SK-N-MC (cell line): Measurements from ENCODE around the gene ZNF823.
A peak's percentile ranks its signal among the peaks of the same experiment; 100 is the strongest.
"Not testable (repeated sequence)": the region's sequence is repeated elsewhere in the genome, so short reads cannot be mapped to it uniquely, and the experiment has no call there.

Experiments
- DNase-seq: peaks from one replicate; pipeline ENCODE4 v3.0.0-alpha.2; 2011; ENCODE audit warnings: low read depth, low spot score
- H3K27ac ChIP-seq: fragments of 200-600 bp; sonication (generic); 2 replicates; pipeline ENCODE4 v1.5.1; 2016; ENCODE audit warnings: mixed run types
- H3K36me3 ChIP-seq: fragments of 200-600 bp; sonication (generic); 2 replicates; pipeline ENCODE4 v1.6.1; 2017; ENCODE audit warnings: antibody characterized with exemption, low read length, mixed read lengths; ENCODE audit not compliant: insufficient read depth
- H3K4me3 ChIP-seq: fragments of 200-600 bp; sonication (generic); 2 replicates; pipeline ENCODE4 v1.5.1; 2016
- H3K9ac ChIP-seq: fragments of 200-600 bp; sonication (generic); 2 replicates; pipeline ENCODE4 v1.8.0; 2017; ENCODE audit warnings: mixed run types, mixed read lengths; ENCODE audit not compliant: insufficient read length
- H3K9me3 ChIP-seq: fragments of 200-600 bp; sonication (generic); 2 replicates; pipeline ENCODE4 v1.6.1; 2017; ENCODE audit warnings: low read depth, mild to moderate bottlenecking, antibody characterized with exemption, low read length, moderate library complexity, mixed read lengths
- EZH2 ChIP-seq: fragments of 200-600 bp; sonication (generic); IDR thresholded peaks from one replicate; pipeline ENCODE4 v1.6.1; 2017; ENCODE audit warnings: antibody characterized with exemption
- FOXP2 ChIP-seq: optimal IDR thresholded peaks from 2 replicates; pipeline ENCODE3; 2011; ENCODE audit warnings: mild to moderate bottlenecking, moderate library complexity; ENCODE audit not compliant: insufficient read depth; ENCODE audit errors: extremely low read length, control extremely low read depth
- POLR2AphosphoS5 ChIP-seq: IDR thresholded peaks from 2 replicates; pipeline ENCODE4 v1.6.1; 2012; ENCODE audit warnings: mild to moderate bottlenecking, low read depth, low read length, borderline replicate concordance

ZNF823 gene

GRCh38 chr19:11738746-11739620 lies at the start of gene ZNF823:
Gene ZNF823 (minus strand): TSS chr19:11738946. CDS start chr19:11738819, 127 bp downstream.
- H3K9ac ChIP-seq: peak within 1 kb of the TSS; percentile 83
- peak; percentile 86 for DNase-seq
- H3K36me3 ChIP-seq: no peaks in the 10 kb centered on the region
- H3K9me3 ChIP-seq: no peaks in the 10 kb centered on the region
- TF ChIP-seq EZH2: no peak
- peak; percentile 78 for TF ChIP-seq FOXP2
- peak; percentile 82 for TF ChIP-seq POLR2AphosphoS5
- peak within 1 kb of the TSS; percentile 93 for H3K4me3 ChIP-seq
- H3K27ac ChIP-seq: no peak within 1 kb of the TSS

- no peaks in the 10 kb centered on the region for H3K36me3 ChIP-seq
- no peak overlapping the region for H3K4me3 ChIP-seq
- H3K27ac ChIP-seq: no peak overlapping the region
- H3K9ac ChIP-seq: no peak overlapping the region
- H3K9me3 ChIP-seq: peaks cover 6% of the 10 kb centered on the region; the same call in 1 of the 2 replicates
- TF ChIP-seq EZH2 (no peak), FOXP2 (no peak), POLR2AphosphoS5 (no peak)
- no peak for DNase-seq
Measured at GRCh38 chr19:11787536-11787935, 48.8 kb upstream of the ZNF823 start.

- no peak for DNase-seq
- no peak for TF ChIP-seq POLR2AphosphoS5
- TF ChIP-seq EZH2: no peak
- TF ChIP-seq FOXP2: no peak
- peaks cover 20% of the 10 kb centered on the region for H3K36me3 ChIP-seq
- peaks cover 25% of the 10 kb centered on the region; the same call in 1 of the 2 replicates for H3K9me3 ChIP-seq
- H3K9ac ChIP-seq: no peak overlapping the region
- no peak overlapping the region for H3K27ac ChIP-seq
- H3K4me3 ChIP-seq: no peak overlapping the region
Measured at GRCh38 chr19:11784356-11784755, 45.6 kb upstream of the ZNF823 start.

- Histone ChIP-seq H3K9ac (no peak overlapping the region), H3K27ac (no peak overlapping the region), H3K9me3 (peaks cover 25% of the 10 kb centered on the region; the same call in 1 of the 2 replicates), H3K36me3 (peaks cover 21% of the 10 kb centered on the region), H3K4me3 (no peak overlapping the region)
- DNase-seq: no peak
- TF ChIP-seq EZH2 (no peak), FOXP2 (no peak), POLR2AphosphoS5 (no peak)
Measured at GRCh38 chr19:11783767-11784166, 45.0 kb upstream of the ZNF823 start.

GRCh38 chr19:11781295-11782057 lies 42.7 kb upstream of the ZNF823 start:
- Histone ChIP-seq H3K36me3 (peaks cover 26% of the 10 kb centered on the region), H3K4me3 (no peak overlapping the region), H3K9me3 (peaks cover 33% of the 10 kb centered on the region; the same call in 1 of the 2 replicates), H3K27ac (no peak overlapping the region), H3K9ac (no peak overlapping the region)
- TF ChIP-seq EZH2: no peak
- no peak for DNase-seq

GRCh38 chr19:11780431-11781020 lies 41.8 kb upstream of the ZNF823 start:
- Histone ChIP-seq H3K36me3 (peaks cover 26% of the 10 kb centered on the region), H3K9me3 (peaks cover 36% of the 10 kb centered on the region; the same call in 1 of the 2 replicates)
- DNase-seq: no peak

GRCh38 chr19:11776669-11777068 lies 37.9 kb upstream of the ZNF823 start:
- H3K36me3 ChIP-seq: peaks cover 25% of the 10 kb centered on the region
- H3K9me3 ChIP-seq: peaks cover 23% of the 10 kb centered on the region; the same call in 1 of the 2 replicates
- H3K4me3 ChIP-seq, DNase-seq, H3K9ac ChIP-seq, H3K27ac ChIP-seq: not testable (repeated sequence)

More at GRCh38 chr19:11780431-11781020, 41.8 kb upstream of the ZNF823 start:
- Histone ChIP-seq H3K4me3 (no peak overlapping the region), H3K9ac (no peak overlapping the region), H3K27ac (no peak overlapping the region)
- no peak for TF ChIP-seq EZH2
- no peak for TF ChIP-seq FOXP2
- no peak for TF ChIP-seq POLR2AphosphoS5

- not testable (repeated sequence) for H3K27ac ChIP-seq, H3K4me3 ChIP-seq, H3K9me3 ChIP-seq, H3K9ac ChIP-seq, H3K36me3 ChIP-seq, DNase-seq
Measured at GRCh38 chr19:11771520-11771919, 32.8 kb upstream of the ZNF823 start.
